ENCODE data around the gene TRIM41.
A peak's percentile ranks its signal among the peaks of the same experiment; 100 is the strongest.
"Not testable (repeated sequence)": the region's sequence is repeated elsewhere in the genome, so short reads cannot be mapped to it uniquely, and the experiment has no call there.

TRIM41 gene

DNA sequence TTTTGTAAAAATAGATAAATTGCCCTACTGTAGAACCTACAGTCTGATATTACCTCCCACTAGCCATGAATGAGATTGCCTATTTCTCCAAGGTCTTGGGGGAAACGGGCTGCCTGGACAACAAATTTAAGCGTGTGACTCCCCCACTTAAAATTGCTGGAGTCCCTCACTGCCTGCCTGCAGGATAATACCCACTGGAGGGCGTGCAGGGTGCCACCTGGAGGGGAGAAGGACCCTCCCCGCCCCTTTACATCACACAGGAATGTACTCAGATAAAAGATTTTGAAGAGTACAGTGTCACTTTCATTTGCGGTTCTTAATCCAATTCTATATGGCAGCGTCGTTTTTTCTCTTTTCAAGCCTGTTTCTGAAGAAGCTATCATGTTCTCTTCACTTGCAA is 11.9 kb upstream of the TRIM41 start:
- no peak for DNase-seq (ENCODE audit: low read depth)

DNA sequence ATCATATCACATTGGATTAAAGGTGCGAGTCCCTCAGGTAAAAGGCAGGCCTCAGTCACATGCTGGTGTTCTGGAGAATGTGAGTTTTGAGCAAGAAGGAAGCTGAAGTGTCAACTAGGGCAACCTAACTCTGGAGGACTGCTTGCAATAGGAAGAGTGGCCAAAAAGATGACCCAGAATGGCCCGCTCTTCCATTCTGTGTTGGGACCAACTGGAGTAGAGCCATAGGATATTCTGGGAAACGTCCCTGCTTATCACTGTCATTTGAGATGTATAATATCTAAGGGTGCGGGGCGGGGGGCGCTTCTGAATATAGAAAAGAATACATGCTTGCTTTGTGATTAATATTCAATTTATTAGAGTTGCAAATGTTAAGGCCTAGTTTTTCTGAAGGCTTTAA is 11.0 kb upstream of the TRIM41 start:
- no peak for DNase-seq (ENCODE audit: low read depth)

DNA sequence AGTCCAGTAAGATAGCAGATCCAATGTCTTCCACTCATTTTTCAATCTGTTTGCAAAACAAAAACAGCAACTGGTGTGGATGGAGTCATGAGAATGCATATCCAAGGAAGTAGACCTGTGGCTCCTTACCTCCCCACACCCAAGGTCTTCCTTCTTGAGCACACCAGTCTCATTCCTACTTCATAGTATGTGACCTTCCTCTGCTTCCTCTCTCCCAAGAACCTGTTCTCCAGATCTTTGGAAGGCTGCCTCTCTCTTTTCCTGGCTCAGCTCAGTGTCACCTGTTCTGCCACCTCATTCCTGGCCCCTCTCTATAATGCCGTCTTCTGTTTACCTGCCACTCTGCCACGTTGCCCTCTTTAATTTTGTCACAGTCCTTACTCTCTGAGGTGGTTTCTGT is 10.1 kb upstream of the TRIM41 start:
- DNase-seq (ENCODE audit: low read depth) = no peak

DNA sequence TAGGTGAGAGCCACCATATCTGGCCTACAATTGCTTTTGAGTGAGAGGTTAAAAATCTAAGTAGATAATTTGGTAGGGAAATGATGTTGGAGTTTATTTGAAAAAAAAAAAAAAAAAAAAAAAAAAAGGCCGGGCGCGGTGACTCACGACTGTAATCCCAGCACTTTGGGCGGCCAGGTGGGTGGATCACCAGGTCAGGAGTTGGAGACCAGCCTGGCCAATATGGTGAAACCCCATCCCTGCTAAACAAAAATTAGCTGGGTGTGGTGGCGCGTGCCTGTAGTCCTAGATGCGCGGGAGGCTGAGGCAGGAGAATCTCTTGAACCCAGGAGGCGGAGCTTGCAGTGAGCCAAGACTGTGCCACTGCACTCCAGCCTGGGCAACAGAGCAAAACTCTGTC is 8.8 kb upstream of the TRIM41 start:
- not testable (repeated sequence) for DNase-seq (ENCODE audit: low read depth)

DNA sequence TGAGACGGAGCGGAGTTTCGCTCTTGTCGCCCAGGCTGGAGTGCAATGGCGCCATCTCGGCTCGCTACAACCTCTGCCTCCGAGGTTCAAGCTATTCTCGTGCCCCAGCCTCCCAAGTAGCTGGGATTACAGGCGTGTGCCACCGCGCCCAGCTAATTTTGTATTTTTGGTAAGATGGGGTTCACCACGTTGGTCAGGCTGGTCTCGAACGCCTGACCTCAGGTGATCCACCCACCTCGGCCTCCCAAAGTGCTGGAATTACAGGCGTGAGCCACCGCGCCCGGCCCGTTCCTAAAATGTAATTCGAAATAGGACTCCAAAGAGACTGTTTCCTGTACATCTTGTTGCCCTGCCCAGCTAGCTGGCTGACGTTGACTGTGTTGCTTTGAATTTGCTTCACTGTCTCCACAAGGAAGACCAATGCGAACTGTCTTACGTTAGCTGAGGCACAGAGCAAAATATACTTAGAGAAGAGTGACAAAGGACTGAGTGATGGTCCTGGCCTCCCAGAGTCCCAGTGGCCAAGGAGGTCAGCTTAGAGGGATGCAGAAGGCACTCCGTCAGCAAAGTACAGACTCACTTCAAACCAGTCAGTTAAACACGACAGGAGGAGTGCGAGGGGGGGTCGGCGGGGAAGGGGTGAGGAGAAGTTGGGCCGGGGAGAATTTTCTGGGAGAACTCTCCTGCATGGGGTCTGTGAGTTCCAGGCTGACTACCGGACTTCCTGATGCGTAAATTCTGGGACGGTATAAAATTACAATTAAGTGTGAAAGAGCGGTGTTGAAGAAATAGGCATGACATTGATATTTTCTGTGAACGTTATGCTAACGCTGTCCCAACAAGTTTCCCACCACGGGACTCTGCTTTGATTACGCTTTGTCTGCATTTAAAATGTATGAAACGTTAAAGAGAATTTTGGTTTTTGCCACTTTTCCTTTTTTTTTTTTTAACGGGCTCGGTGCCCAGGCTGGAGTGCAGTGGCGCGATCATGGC is 6.8 kb upstream of the TRIM41 start:
- no peak for DNase-seq (ENCODE audit: low read depth)

DNA sequence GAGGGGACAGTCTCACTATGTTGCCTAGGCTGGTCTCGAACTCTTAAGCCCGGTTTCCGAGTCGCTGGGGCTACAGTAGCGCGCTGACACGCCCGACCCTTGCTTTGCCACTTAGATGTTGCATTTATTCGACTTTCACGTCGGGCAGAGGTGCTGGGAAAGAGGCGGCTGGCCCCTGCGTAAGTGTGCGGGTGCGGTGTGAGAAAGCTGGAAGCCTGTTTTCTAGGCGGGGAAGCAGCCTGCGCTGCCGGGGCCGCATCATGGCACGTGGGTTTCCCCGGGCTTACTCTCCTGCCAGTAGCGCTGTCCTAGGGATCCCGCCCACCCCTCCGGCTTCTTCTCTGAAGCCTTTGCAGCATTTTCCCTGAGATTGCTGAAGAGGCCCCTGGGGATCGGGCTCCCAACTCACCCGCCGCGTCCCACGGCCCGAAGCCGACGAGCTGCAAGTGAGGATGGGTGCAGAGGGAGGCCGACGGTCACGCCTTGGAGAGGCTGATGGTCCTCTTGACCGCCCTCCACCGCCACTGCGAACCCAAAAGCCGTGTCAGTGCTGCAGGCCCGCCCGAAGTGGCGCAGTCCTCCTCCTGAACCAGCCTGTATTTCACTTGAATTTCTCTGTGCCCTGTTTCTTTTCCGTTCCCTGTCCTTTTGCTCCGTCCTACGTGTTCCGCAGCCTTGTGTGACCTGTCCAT is 5.8 kb upstream of the TRIM41 start:
- no peak for DNase-seq (ENCODE audit: low read depth)

DNA sequence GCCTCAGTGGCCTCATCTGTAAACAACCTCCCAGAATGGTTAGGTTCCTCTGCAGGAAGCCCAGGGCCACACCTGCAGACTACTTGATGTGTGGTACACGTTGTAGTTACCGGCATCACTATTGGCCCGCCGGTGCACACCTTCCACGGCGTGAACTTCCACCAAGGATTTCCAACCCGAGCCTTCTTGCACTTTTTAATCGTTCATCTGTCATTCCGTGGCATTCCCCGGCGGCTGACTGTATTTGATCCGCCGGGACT is 5.3 kb upstream of the TRIM41 start:
- no peak for DNase-seq (ENCODE audit: low read depth)

DNA sequence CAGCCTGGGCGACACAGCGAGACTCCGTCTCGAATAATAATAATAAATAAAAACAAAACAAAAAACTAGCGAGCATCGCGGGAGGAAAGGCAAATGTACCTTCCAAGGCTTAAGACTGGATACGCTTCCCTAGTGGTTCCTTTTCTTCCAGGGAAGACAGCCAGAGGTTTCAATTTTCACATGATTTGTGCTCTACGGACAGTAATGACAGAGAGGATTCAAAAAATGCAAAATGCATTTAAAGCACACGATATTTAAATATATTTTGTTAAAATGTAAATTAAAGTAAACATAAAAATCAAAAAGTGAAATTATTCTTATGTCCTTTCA is 4.3 kb upstream of the TRIM41 start:
- no peak for DNase-seq (ENCODE audit: low read depth)

DNA sequence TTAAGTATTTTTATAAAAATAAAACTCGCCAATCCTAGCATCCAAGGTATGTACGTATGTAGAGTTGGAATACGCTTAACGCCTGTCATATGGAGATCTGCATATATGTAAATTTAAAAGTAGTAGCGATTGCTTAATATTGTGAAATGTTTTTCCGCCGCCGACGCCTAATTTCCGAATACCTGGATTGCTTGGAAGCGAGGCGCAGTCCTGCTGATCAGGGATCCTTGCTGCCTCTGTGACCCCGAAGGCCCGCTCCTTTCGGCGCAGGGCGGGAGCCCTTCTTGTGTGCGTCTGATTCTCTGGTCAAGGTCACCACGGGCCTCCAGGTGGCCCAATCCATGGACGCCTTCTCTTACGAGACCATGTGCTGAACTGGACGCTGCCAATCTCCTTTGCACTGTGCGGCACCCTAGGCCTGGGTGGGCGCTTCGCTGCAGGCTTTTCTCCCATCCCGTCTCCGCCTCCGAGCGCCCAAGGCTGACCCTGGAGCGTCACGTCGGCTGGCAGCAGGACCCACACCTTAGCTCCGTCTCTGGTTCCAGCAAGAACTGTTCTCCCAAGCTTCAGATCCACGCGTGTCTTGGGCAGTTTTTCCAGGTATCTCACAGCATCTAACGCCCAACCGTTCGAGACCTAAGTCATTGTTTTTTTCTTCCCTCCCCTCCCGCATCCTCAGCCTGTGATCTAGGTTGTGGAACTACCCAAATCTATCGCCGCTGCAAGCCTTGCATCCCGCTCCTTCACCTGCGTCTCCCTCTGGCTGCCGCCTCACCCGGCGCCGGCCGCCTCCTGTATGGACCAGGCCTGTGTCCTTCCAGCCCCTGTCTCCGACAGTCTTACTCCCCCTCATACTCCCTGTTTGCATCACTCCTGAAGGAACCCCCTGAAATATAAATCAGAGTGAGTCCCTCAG is 3.6 kb upstream of the TRIM41 start:
- no peak for DNase-seq (ENCODE audit: low read depth)

DNA sequence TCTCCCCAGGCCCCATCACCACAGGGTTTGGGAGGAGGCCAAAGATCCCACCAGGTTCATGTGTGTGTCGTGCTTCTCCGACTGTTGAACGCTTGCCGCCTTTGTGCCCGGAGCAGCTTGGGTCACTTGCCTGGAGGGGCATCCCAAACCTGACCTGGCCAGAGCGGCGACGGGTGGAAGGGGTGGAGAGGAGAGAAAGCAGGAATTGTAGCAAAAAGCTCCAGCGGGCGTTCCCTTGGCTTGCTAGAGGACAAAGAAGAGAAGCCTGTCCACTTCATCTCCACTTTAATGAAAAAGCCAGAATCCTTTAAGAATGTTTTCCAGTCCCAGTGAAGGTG is 2.9 kb upstream of the TRIM41 start:
- no peak for DNase-seq (ENCODE audit: low read depth)

DNA sequence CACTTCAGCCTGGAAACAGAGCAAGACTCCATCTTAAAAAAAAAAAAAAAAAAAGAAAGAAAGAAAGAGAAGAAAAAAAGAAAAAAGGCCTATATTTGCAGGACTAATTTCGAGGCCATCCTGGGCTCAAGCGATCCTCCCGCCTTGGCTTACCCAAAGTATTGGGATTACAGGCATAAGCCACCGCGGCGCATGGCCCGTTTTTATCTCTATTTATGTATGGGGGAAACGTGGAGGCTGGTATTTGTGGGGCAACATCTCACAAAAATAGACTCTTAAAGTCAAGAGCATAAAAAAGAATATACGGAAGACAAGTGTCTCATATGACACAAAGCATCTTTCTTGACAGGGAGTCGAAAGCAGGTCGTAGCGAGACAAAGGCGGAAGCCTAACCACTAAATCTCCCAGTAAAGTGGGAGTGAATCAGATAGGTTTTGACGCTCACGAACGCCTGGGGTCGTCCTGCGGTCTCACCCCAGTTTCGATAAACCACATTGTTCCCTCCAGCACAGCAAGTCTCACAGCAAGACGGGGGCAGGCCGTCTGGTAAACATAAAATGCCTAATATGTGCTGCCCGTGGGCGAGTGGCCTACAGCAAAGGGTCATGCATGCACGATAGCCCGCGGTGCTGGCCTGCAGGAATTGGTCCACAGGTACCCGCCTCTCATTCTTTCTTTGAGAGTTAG is 1.8 kb upstream of the TRIM41 start:
- DNase-seq (ENCODE audit: low read depth) = no peak

DNA sequence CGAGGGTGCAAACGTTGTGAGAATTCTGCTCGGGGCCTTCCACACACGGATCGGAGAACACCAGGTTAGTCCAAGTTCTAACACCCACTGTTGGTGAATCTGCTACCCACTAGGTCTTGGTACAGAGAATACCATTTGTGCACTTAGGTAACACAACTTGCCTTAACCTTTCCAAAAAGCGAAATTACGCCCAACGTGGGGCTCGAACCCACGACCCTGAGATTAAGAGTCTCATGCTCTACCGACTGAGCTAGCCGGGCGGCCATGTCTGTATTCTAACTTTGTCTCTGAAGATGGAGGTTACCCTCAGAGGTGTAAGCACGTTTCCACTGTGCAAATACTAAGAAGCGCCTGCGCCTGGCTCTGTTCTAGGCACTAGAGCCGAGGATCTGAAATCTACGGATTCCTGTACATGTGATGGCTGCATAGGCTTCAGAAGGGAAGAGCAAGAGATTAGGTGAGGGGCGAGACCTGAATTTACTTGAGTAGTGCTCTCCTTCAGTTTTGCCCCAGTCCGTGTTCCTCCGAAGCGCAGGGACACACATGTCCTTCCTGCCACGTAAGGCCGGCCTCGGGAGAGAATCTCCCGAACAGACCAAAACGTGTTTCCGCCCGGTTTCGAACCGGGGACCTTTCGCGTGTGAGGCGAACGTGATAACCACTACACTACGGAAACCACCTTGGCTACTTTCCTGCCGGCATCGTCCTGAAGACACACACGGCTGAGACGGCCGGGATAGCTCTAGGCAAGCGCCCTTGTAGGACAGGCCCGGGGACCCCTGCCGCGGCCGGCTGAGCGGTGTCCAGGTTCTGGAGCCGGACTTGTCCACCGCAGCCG is 1.1 kb upstream of the TRIM41 start:
- peak; percentile 98 for DNase-seq (ENCODE audit: low read depth)

DNA sequence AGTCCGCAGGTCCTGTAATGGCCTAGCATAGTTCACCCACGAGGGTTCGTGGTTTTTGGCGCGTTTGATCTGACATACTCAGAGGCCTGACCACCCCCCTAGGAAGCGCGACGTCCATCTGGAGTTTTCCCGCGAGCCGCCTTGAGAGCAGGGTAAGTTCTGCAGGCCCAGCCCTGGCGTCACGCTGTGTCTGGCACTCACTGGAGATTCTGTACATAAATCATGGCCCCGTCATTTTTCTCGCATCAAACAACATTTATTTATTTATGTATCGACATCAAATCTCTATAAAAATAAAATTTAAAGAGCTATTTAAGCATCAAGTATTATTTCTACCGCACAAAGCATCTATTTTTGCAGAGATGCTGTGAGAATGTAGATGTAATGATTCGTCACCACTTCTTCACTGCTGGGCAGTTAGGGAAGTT is 437 bp upstream of the TRIM41 start:
- DNase-seq (ENCODE audit: low read depth) = no peak

DNA sequence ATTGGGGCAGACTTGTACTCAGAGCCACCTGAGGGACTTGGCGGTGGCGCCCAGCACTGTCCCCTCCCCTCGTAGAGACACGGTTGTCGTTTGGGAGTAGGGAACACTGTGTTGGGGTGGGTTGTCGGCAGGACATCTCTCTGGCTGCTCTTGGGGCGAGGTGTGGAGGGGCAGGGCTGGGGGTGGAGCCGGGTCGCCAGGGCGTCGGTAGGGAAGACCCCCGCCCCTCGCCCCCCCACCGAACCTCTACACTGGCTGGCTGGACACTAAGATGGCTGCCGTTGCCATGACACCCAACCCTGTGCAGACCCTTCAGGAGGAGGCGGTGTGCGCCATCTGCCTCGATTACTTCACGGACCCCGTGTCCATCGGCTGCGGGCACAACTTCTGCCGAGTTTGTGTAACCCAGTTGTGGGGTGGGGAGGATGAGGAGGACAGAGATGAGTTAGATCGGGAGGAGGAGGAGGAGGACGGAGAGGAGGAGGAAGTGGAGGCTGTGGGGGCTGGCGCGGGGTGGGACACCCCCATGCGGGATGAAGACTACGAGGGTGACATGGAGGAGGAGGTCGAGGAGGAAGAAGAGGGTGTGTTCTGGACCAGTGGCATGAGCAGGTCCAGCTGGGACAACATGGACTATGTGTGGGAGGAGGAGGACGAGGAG is 778 bp downstream of the TRIM41 start:
- no peak for DNase-seq (ENCODE audit: low read depth)

DNA sequence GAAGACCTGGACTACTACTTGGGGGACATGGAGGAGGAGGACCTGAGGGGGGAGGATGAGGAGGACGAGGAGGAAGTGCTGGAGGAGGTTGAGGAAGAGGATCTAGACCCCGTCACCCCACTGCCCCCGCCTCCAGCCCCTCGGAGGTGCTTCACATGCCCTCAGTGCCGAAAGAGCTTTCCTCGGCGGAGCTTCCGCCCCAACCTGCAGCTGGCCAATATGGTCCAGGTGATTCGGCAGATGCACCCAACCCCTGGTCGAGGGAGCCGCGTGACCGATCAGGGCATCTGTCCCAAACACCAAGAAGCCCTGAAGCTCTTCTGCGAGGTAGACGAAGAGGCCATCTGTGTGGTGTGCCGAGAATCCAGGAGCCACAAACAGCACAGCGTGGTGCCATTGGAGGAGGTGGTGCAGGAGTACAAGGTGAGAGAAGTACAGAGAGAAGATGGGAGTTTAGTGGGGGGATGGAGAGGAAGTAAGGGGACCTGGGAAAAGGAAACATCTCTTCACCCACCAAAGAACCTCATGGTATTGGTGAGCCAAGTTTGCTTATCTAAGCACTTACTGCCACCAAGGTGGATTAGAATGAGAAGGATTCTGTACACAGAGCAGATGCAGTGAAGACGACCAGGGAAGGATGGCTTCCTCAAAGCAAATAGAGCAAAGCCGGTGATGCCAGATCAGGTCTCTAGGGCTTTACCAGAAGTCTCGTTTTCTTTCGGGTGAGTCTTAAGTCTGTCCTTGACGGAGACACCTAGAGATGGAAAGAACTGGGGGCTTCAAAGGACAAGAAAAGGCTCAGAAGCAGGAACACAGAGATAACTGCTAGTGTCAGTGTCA is 1.5 kb downstream of the TRIM41 start:
- DNase-seq (ENCODE audit: low read depth) = no peak

DNA sequence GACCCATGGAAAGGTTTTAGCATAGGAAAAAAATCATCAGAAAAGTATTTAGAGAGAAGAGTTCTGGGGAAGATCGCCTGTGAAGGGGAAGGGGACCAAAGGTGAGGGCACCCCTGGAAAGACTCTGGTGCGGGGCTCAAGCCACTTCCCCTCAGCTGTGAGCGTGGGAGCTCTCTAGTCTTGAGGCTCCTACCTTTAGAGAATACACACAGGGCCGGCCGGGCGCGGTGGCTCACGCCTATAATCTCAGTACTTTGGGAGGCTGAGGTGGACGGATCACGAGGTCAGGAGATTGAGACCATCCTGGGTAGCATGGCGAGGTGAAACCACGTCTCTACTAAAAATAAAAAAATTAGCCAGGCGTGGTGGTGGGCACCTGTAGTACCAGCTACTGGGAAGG is 6.9 kb downstream of the TRIM41 start:
- DNase-seq (ENCODE audit: low read depth) = no peak

DNA sequence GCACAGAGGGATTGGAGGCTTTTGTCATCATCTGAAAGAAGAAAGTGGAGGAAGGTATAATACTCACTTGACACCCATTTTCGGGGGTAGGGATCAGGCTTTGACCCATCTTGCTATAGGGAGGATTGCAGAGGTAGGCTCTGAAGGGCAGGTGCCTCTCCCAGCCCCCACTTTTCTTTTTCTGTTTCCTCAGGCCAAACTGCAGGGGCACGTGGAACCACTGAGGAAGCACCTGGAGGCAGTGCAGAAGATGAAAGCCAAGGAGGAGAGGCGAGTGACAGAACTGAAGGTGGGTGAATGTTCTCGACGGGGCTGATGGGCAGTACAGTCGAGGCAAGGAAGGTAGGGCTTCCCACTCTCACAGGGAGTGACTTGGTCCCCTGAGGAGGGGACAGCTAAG is 7.5 kb downstream of the TRIM41 start:
- DNase-seq (ENCODE audit: low read depth) = no peak

DNA sequence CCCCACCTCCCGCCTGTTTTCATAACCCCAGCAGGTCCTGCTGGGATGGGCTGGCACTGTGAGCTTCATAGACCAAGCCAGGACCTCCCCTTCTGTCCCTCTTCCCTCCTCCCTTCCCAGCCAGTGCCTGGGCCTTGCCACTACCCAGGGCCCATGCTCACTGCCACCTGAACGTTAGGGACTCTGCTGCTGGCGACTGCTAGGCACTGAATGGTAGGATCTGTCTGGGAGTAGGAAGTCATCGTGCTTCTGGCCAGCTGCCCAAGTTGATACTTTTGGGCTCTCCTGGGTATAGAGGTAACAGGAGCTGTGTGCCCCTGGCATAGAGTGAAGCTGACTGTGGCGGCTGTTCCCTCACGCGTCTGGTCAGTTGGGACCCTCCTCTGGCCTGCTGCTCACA is 8.4 kb downstream of the TRIM41 start:
- DNase-seq (ENCODE audit: low read depth) = no peak

DNA sequence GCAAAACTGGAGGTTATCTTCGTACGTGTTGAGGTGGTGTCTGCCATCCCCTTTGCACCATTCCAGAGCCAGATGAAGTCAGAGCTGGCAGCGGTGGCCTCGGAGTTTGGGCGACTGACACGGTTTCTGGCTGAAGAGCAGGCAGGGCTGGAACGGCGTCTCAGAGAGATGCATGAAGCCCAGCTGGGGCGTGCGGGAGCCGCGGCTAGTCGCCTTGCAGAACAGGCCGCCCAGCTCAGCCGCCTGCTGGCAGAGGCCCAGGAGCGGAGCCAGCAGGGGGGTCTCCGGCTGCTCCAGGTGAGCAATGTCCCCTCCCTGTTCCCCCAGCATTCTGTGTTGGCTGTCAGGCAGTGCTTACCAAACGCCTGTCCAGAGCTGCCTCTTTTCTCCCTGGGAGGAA is 9.5 kb downstream of the TRIM41 start:
- no peak for DNase-seq (ENCODE audit: low read depth)
